CD14-positive monocyte (primary cell): ENCODE results near the gene ADAMTSL2. TPM values are rescaled to one million over a fixed set of nuclear protein-coding genes. Genes with fewer than 3 reads are reported as not detected.

Experiments used
- DNase-seq, 3 donors: peaks; one replicate each; pipeline ENCODE4 v3.0.0-alpha.2; 2011 to 2022
- H2AFZ ChIP-seq: 2 replicates; pipeline ENCODE4 v1.6.0; 2012; ENCODE audit warnings: mild to moderate bottlenecking, low read depth, low read length, inconsistent platforms; ENCODE audit not compliant: insufficient read depth, poor library complexity, severe bottlenecking
- H3K27ac ChIP-seq, 2 donors: 1 replicate in 1 of 2; 2 replicates in 1 of 2; pipeline ENCODE4 v1.5.1; 2012 to 2013; ENCODE audit warnings: low read length in 2 of 2, control low read depth in 1 of 2, inconsistent platforms in 1 of 2, low read depth in 1 of 2, mild to moderate bottlenecking in 1 of 2
- H3K27me3 ChIP-seq, 2 donors: one replicate each; pipeline versions ENCODE4 v1.6.0 to v1.6.1; 2011 to 2013; ENCODE audit warnings: low read length in 2 of 2; ENCODE audit not compliant: control insufficient read depth in 2 of 2, insufficient read depth in 2 of 2
- H3K36me3 ChIP-seq, 2 donors: replicated peaks in 1 of 2; 1 replicate in 1 of 2; 2 replicates in 1 of 2; pipeline versions ENCODE4 v1.5.1 to v1.6.1; 2012 to 2013; ENCODE audit warnings: low read length in 2 of 2, control low read depth in 1 of 2, inconsistent platforms in 1 of 2, mild to moderate bottlenecking in 1 of 2; ENCODE audit not compliant: insufficient read depth in 2 of 2, control insufficient read depth in 1 of 2
- H3K4me1 ChIP-seq, 2 donors: 1 replicate in 1 of 2; 2 replicates in 1 of 2; pipeline versions ENCODE4 v1.5.1 to v1.6.1; 2012 to 2013; ENCODE audit warnings: low read length in 2 of 2, control low read depth in 1 of 2, inconsistent platforms in 1 of 2, mild to moderate bottlenecking in 1 of 2, moderate library complexity in 1 of 2; ENCODE audit not compliant: insufficient read depth in 2 of 2, control insufficient read depth in 1 of 2
- H3K4me2 ChIP-seq: replicated peaks from 2 replicates; pipeline ENCODE3; 2012; ENCODE audit warnings: low read length, moderate library complexity, mild to moderate bottlenecking; ENCODE audit not compliant: poor library complexity, severe bottlenecking; ENCODE audit errors: extremely low read depth
- H3K4me3 ChIP-seq, 3 experiments: fragments of 200-600 bp in 1 of 3; sonication (generic) in 1 of 3; replicated peaks in 1 of 3; 1 replicate in 2 of 3; 2 replicates in 1 of 3; pipeline ENCODE4 v1.5.1; 2011 to 2013; ENCODE audit warnings: low read length in 3 of 3, mild to moderate bottlenecking in 3 of 3, control low read depth in 2 of 3, low read depth in 2 of 3, inconsistent platforms in 1 of 3, moderate library complexity in 1 of 3
- H3K79me2 ChIP-seq: 2 replicates; pipeline ENCODE4 v1.6.0; 2012; ENCODE audit warnings: mild to moderate bottlenecking, control low read depth, inconsistent platforms, low read length, moderate library complexity; ENCODE audit not compliant: insufficient read depth
- H3K9ac ChIP-seq: 2 replicates; pipeline ENCODE4 v1.6.0; 2017; ENCODE audit warnings: low read length, mild to moderate bottlenecking; ENCODE audit not compliant: insufficient read depth, poor library complexity, severe bottlenecking
- H3K9me3 ChIP-seq, 2 donors: replicated peaks in 1 of 2; 1 replicate in 1 of 2; 2 replicates in 1 of 2; pipeline versions ENCODE4 v1.5.1 to v1.6.1; 2012 to 2013; ENCODE audit warnings: low read length in 2 of 2, control low read depth in 1 of 2; ENCODE audit not compliant: control insufficient read depth in 1 of 2, insufficient read depth in 1 of 2
- H4K20me1 ChIP-seq: 2 replicates; pipeline ENCODE4 v1.6.0; 2012; ENCODE audit warnings: mild to moderate bottlenecking, low read length, control low read depth, moderate library complexity; ENCODE audit not compliant: insufficient read depth
- H3K27ac Mint-ChIP-seq, 7 donors: one replicate each; pipeline ENCODE4 v1.8.0; 2020; ENCODE audit warnings: mild to moderate bottlenecking in 7 of 7, mixed read lengths in 7 of 7, moderate library complexity in 6 of 7, inconsistent platforms in 2 of 7
- H3K27me3 Mint-ChIP-seq, 3 donors: one replicate each; pipeline ENCODE4 v1.8.0; 2021 to 2022; ENCODE audit warnings: low read depth in 3 of 3, mild to moderate bottlenecking in 3 of 3, mixed read lengths in 3 of 3, moderate library complexity in 3 of 3, inconsistent platforms in 1 of 3
- H3K36me3 Mint-ChIP-seq, 2 donors: one replicate each; pipeline ENCODE4 v1.8.0; 2020; ENCODE audit warnings: mixed read lengths in 2 of 2, inconsistent platforms in 1 of 2, mild to moderate bottlenecking in 1 of 2
- H3K4me1 Mint-ChIP-seq: one replicate; pipeline ENCODE4 v1.8.0; 2020; ENCODE audit warnings: mild to moderate bottlenecking, mixed read lengths
- H3K4me3 Mint-ChIP-seq, 2 donors: one replicate each; pipeline ENCODE4 v1.8.0; 2020; ENCODE audit warnings: mild to moderate bottlenecking in 2 of 2, mixed read lengths in 2 of 2, moderate library complexity in 1 of 2
- H3K9me3 Mint-ChIP-seq, 7 donors: one replicate each; pipeline ENCODE4 v1.8.0; 2020 to 2022; ENCODE audit warnings: mixed read lengths in 7 of 7, mild to moderate bottlenecking in 6 of 7, moderate library complexity in 6 of 7, inconsistent platforms in 2 of 7
- CTCF ChIP-seq: fragments of 200-600 bp; IDR thresholded peaks from one replicate; pipeline ENCODE4 v1.8.0; 2022; ENCODE audit warnings: antibody characterized with exemption, mild to moderate bottlenecking
- WGBS: methylation state at CpG from one replicate; pipeline ENCODE4 v1.1.5; 2013; ENCODE audit warnings: missing lambda C conversion rate; ENCODE audit not compliant: insufficient coverage; 5-methylcytosine and 5-hydroxymethylcytosine counted together
- intact Hi-C, 2 donors: fragments of 100-400 bp; cut with micrococcal nuclease; formaldehyde crosslinking; loops; one replicate each; pipeline versions ENCODE4 v1.15.0 to v1.15.1; 2023
- polyA plus RNA-seq, 3 donors: library from polyadenylated mRNA; depleted of rRNA in 1 of 3; unstranded in 2 of 3; stranded (reverse) in 1 of 3; fragments of 300-500 nt in 2 of 3; fragments of >200 nt in 1 of 3; fragmentation: Illumina TruSeq in 2 of 3; gene quantifications; 1 replicate in 2 of 3; 2 replicates in 1 of 3; pipeline ENCODE4 v1.2.3, GENCODE V29; 2012 to 2021

Gene ADAMTSL2
- polyA plus RNA-seq, 3 donors = 0.08 TPM; not detected in 2

- Histone ChIP-seq H4K20me1 (no peaks in the 10 kb centered on the region), H3K4me3 (no peak overlapping the region), H3K4me1 (no peaks in the 10 kb centered on the region), H3K79me2 (no peaks in the 10 kb centered on the region), H3K9me3 (no peaks in the 10 kb centered on the region), H3K27me3 (peaks cover 0 to 5% of the 10 kb centered on the region in 2 donors), H3K4me2 (no peak overlapping the region), H2AFZ (no peak overlapping the region), H3K27ac (no peak overlapping the region), H3K36me3 (no peaks in the 10 kb centered on the region), H3K9ac (no peak overlapping the region)
- no peak for TF ChIP-seq CTCF
- Mint-ChIP-seq H3K36me3 (no peaks in the 10 kb centered on the region), H3K27ac (peak overlapping the region in 1 of 7 donors; percentile 19), H3K4me3 (peak overlapping the region in 1 of 2 donors; percentile 3), H3K9me3 (peaks cover 0 to 4% (median 0%) of the 10 kb centered on the region in 7 donors), H3K4me1 (peaks cover 5% of the 10 kb centered on the region), H3K27me3 (peaks cover 21 to 33% (median 27%) of the 10 kb centered on the region in 3 donors)
- intact Hi-C loops = no loop called here
- 66% methylated on average over 15 of the region's 16 CpGs for WGBS
- no peak for DNase-seq
These were observed 80.7 kb downstream of the ADAMTSL2 start for GRCh38 chr9:133615186-133615585.

GRCh38 chr9:133615606-133616188 lies 81.2 kb downstream of the ADAMTSL2 start:
- no peak for TF ChIP-seq CTCF
- Histone ChIP-seq H4K20me1 (no peaks in the 10 kb centered on the region), H3K4me1 (no peaks in the 10 kb centered on the region), H3K27ac (no peak overlapping the region), H3K9me3 (no peaks in the 10 kb centered on the region), H3K27me3 (peaks cover 0 to 3% of the 10 kb centered on the region in 2 donors), H2AFZ (no peak overlapping the region), H3K4me3 (no peak overlapping the region), H3K9ac (no peak overlapping the region), H3K4me2 (no peak overlapping the region), H3K79me2 (no peaks in the 10 kb centered on the region), H3K36me3 (no peaks in the 10 kb centered on the region)
- Mint-ChIP-seq H3K36me3 (no peaks in the 10 kb centered on the region), H3K4me3 (no peak overlapping the region), H3K4me1 (peaks cover 5% of the 10 kb centered on the region), H3K27me3 (peaks cover 23 to 31% (median 23%) of the 10 kb centered on the region in 3 donors), H3K27ac (no peak overlapping the region), H3K9me3 (peaks cover 0 to 4% (median 0%) of the 10 kb centered on the region in 7 donors)
- 86% methylated on average over 13 of the region's 13 CpGs for WGBS
- DNase-seq = no peak
- intact Hi-C loops = no loop called here
